MM.1S (cell line): ENCODE measurements around the gene GNG12.

Source experiments
- CTCF ChIP-seq: fragments of 300-600 bp; sonication (generic); IDR thresholded peaks from 2 replicates; pipeline ENCODE4 v1.5.1; 2016; ENCODE audit warnings: antibody characterized with exemption, low read length, mixed read lengths
- EZH2 ChIP-seq: fragments of 300-600 bp; sonication (generic); optimal IDR thresholded peaks from 2 replicates; pipeline ENCODE3; 2017; ENCODE audit warnings: low read depth, mild to moderate bottlenecking, antibody characterized with exemption, low read length, mixed read lengths
- EZH2phosphoT487 ChIP-seq: fragments of 300-600 bp; sonication (generic); IDR thresholded peaks from 2 replicates; pipeline ENCODE4 v1.6.1; 2018; ENCODE audit warnings: antibody characterized with exemption, low read length

GRCh38 chr1:67723126-67723525, 110.1 kb downstream of the GNG12 start:
- TF ChIP-seq EZH2phosphoT487, result no peak
- no peak for TF ChIP-seq CTCF
- TF ChIP-seq EZH2, result no peak
